Vagina (tissue), 2 donors: ENCODE data around the gene PLEKHG3. TPM values are rescaled to one million over a fixed set of nuclear protein-coding genes. Genes with fewer than 3 reads are reported as not detected.

Experiments used
- DNase-seq, 2 donors: peaks; one replicate each; pipeline ENCODE4 v3.0.0-alpha.2; 2017; ENCODE audit errors: extremely low spot score in 2 of 2
- H3K27ac ChIP-seq: fragments of 200-600 bp; sonication (generic); one replicate; pipeline ENCODE4 v1.5.1; 2019
- H3K27me3 ChIP-seq: fragments of 200-600 bp; sonication (generic); one replicate; pipeline ENCODE4 v1.5.1; 2019
- H3K36me3 ChIP-seq, 2 donors: fragments of 200-600 bp; sonication (generic); one replicate each; pipeline ENCODE4 v1.5.1; 2017 to 2019
- H3K4me1 ChIP-seq: fragments of 200-600 bp; sonication (generic); one replicate; pipeline ENCODE4 v1.5.1; 2019
- H3K4me3 ChIP-seq, 2 donors: fragments of 200-600 bp; sonication (generic); 1 replicate in 1 of 2; 2 replicates in 1 of 2; pipeline ENCODE4 v1.5.1; 2016 to 2019
- H3K9me3 ChIP-seq: fragments of 200-600 bp; sonication (generic); one replicate; pipeline ENCODE4 v1.5.1; 2019
- POLR2A ChIP-seq, 2 donors: fragments of 450-650 bp; IDR thresholded peaks; one replicate each; pipeline ENCODE4 v1.6.1; 2017; ENCODE audit warnings: antibody characterized with exemption in 2 of 2, mild to moderate bottlenecking in 2 of 2, moderate library complexity in 2 of 2
- POLR2AphosphoS5 ChIP-seq, 2 donors: sonication (generic); formaldehyde crosslinking; IDR thresholded peaks; one replicate each; pipeline ENCODE4 v1.9.0; 2017; ENCODE audit warnings: antibody characterized with exemption in 2 of 2, mild to moderate bottlenecking in 2 of 2, low read depth in 1 of 2; ENCODE audit not compliant: insufficient read depth in 1 of 2
- intact Hi-C: fragments of 100-400 bp; cut with DNase I; formaldehyde crosslinking; loops from one replicate; pipeline ENCODE4 v1.15.1; 2023
- total RNA-seq: library from RNA; depleted of rRNA; stranded (reverse); fragments of >200 nt; gene quantifications from one replicate; pipeline ENCODE4 v1.2.3, GENCODE V29; 2016
- TF ChIP-seq, protein P1 (sequence below), 3 experiments: fragments of 450-650 bp in 2 of 3; fragments of 200-600 bp in 1 of 3; sonication (generic) in 1 of 3; IDR thresholded peaks; one replicate each; pipeline ENCODE4 v1.5.1; 2017 to 2019; ENCODE audit warnings: antibody characterized with exemption in 3 of 3, mild to moderate bottlenecking in 2 of 3, moderate library complexity in 2 of 3

The PLEKHG3 gene
- total RNA-seq, 1 donor from 2014 or later, result 50.1 TPM

DNA sequence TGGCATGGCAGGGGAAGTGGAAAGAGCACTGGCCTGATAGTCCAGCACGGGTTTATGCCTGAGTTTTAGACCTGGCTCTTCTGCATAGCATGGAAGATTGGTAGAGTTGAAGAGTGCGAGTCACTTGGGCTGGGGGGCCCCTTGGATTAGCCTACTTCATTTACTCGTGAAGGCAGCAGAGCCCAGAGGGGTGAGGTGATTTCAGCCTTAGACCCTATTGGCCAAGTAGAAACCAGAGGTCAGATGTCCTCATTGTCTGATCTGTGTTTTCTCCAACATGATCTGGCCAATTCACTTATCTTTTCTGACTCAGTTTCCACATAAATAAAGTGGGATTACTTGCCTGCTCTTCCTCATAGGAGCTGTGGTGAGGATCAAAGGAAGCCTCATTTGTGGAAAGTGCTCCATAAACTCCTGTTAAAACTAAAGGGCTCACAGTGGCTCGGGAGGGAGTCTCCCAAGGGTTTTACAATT, 1.9 kb downstream of the PLEKHG3 start:
- intact Hi-C loops, result no loop called here
- Histone ChIP-seq H3K27ac (peak overlapping the region; percentile 92), H3K4me3 (peak overlapping the region; percentile 70), H3K4me1 (peaks cover 71% of the 10 kb centered on the region), H3K27me3 (no peaks in the 10 kb centered on the region), H3K9me3 (no peaks in the 10 kb centered on the region), H3K36me3 (no peaks in the 10 kb centered on the region)
- DNase-seq, result no peak
- TF ChIP-seq, protein P1, sequence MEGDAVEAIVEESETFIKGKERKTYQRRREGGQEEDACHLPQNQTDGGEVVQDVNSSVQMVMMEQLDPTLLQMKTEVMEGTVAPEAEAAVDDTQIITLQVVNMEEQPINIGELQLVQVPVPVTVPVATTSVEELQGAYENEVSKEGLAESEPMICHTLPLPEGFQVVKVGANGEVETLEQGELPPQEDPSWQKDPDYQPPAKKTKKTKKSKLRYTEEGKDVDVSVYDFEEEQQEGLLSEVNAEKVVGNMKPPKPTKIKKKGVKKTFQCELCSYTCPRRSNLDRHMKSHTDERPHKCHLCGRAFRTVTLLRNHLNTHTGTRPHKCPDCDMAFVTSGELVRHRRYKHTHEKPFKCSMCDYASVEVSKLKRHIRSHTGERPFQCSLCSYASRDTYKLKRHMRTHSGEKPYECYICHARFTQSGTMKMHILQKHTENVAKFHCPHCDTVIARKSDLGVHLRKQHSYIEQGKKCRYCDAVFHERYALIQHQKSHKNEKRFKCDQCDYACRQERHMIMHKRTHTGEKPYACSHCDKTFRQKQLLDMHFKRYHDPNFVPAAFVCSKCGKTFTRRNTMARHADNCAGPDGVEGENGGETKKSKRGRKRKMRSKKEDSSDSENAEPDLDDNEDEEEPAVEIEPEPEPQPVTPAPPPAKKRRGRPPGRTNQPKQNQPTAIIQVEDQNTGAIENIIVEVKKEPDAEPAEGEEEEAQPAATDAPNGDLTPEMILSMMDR (IDR thresholded peaks at IDR 0.05), result no peak
- no peak for TF ChIP-seq POLR2AphosphoS5 (IDR thresholded peaks at IDR 0.05; ENCODE audit: insufficient read depth in 1 of 2, low read depth in 1 of 2)
- TF ChIP-seq POLR2A (IDR thresholded peaks at IDR 0.05), result no peak

DNA sequence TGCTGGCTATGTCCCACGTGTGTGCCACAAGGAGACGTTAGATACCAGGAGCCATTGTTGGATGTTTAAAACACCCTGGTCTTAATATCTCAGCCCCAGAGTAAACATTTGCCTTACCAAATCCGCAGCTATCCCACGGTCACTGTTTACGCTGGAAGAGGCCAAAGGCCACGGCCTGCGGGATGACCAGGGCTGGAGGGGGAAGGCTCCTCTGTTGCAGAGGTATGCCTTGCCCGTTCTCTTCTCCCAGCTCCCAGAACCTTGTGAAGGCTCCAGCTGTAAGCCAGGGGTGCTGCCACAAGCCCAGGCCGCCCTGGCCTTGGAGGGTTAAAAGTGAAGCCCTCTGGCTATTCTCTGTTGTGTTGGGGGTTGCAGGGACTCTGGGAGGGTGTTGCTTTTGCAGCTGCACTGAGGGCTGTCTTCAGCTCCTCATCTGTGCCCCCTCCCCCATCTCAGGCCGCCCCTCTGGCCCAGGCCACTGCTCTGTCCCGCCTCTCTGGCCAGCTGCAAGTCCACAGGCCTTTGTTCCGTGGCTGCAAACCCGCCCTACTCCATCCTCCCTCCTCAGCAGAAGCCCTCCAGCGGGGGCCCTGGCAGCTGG, 2.5 kb downstream of the PLEKHG3 start:
- TF ChIP-seq, protein P1 (IDR thresholded peaks at IDR 0.05), result no peak
- no peak for TF ChIP-seq POLR2A (IDR thresholded peaks at IDR 0.05)
- no peak for TF ChIP-seq POLR2AphosphoS5 (IDR thresholded peaks at IDR 0.05; ENCODE audit: insufficient read depth in 1 of 2, low read depth in 1 of 2)
- intact Hi-C loops, result no loop called here
- Histone ChIP-seq H3K27me3 (no peaks in the 10 kb centered on the region), H3K27ac (peak overlapping the region; percentile 92), H3K36me3 (no peaks in the 10 kb centered on the region), H3K4me3 (peak overlapping the region; percentile 70), H3K9me3 (no peaks in the 10 kb centered on the region), H3K4me1 (peaks cover 77% of the 10 kb centered on the region)
- no peak for DNase-seq

DNA sequence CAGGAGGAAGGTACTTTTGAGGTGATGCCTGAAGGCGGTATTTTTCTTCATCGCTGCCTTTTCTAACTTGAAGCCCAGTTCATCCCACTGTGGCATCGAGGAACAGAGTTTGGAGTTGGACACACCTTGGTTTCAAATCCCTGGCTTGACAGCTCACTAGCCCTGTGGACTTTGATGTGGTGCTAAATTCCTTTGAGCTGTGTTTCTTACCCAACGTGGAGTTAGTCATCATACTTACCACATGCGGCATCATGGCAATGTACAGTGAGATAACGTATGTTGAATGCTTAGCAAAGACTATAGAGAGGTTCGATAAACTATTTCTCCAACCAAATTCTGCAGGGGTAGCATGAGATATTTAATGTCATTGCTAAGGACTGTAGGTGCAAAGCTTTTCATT, 3.4 kb downstream of the PLEKHG3 start:
- H3K27ac ChIP-seq, result peak overlapping the region; percentile 92
- H3K27me3 ChIP-seq, result no peaks in the 10 kb centered on the region
- TF ChIP-seq POLR2A (IDR thresholded peaks at IDR 0.05), result no peak
- peak in 1 of 2 donors; percentile 55 for TF ChIP-seq POLR2AphosphoS5 (IDR thresholded peaks at IDR 0.05; ENCODE audit: insufficient read depth in 1 of 2, low read depth in 1 of 2)
- TF ChIP-seq, protein P1 (IDR thresholded peaks at IDR 0.05), result no peak
- intact Hi-C loops, result no loop called here
- no peak for DNase-seq
- peaks cover 74% of the 10 kb centered on the region for H3K4me1 ChIP-seq
- no peak overlapping the region for H3K4me3 ChIP-seq
- H3K9me3 ChIP-seq, result no peaks in the 10 kb centered on the region
- H3K36me3 ChIP-seq, result no peaks in the 10 kb centered on the region

DNA sequence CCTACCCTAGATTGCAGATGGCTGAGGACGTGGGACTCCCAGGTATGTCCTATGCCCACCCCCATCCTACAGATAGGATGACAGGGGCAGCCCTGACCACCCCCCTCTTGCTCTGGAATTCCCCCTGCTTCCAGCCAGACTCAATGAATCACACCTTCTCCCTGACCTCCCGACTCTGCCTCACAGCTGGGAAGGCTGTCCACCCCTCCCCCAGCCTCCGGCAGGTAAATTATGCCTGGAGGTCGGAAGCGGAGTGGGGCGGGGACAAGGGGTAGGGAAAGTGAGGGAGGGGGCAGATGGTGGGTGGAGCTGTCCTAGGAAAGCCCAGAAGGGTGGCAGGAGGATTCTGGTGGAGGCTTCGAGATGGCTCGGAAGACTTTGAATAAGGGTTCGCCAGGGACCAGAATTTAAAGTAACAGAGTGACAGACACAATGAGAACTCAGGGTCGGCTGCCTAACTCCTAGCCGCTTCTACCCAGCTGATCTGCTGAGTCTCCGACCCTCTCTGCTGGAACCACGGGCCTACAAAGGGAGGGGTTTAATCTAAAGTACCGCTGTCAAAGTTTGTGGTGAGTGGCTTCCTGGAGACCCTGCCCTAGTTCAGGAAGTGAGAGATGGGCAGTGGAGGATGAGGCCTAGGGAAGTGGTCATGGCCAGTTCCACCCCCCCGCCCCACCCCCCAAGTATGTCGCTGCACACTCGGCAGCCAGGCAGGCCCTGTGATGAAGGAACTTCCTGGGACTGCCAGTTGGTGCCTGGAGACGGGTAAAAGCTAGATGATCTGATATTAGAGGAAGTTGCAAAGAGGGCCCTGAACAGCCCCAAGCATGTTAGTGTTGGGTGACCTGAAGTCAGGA, 4.2 kb downstream of the PLEKHG3 start:
- Histone ChIP-seq H3K27ac (peak overlapping the region; percentile 92), H3K4me1 (peaks cover 66% of the 10 kb centered on the region), H3K36me3 (no peaks in the 10 kb centered on the region), H3K9me3 (no peaks in the 10 kb centered on the region), H3K27me3 (no peaks in the 10 kb centered on the region), H3K4me3 (peak overlapping the region in 1 of 2 donors; percentile 11)
- TF ChIP-seq POLR2A (IDR thresholded peaks at IDR 0.05) (no peak), POLR2AphosphoS5 (IDR thresholded peaks at IDR 0.05; ENCODE audit: insufficient read depth in 1 of 2, low read depth in 1 of 2) (peak in 1 of 2 donors; percentile 6)
- TF ChIP-seq, protein P1 (IDR thresholded peaks at IDR 0.05), result no peak
- no peak for DNase-seq
- intact Hi-C loops, result no loop called here
